KOPT-K1 (cell line): ENCODE measurements around the gene APELA.

Experiments
- H3K27ac ChIP-seq: fragments of 200-600 bp; sonication (generic); 2 replicates; pipeline ENCODE4 v1.5.1; 2016; ENCODE audit warnings: antibody characterized with exemption, mild to moderate bottlenecking, low read depth, low read length; ENCODE audit not compliant: poor library complexity, severe bottlenecking
- H3K36me3 ChIP-seq: fragments of 200-600 bp; sonication (generic); 2 replicates; pipeline ENCODE4 v1.5.1; 2017; ENCODE audit warnings: antibody characterized with exemption, mild to moderate bottlenecking, low read length, moderate library complexity; ENCODE audit not compliant: insufficient read depth
- H3K9me3 ChIP-seq: fragments of 200-600 bp; sonication (generic); 2 replicates; pipeline ENCODE4 v1.5.1; 2017; ENCODE audit warnings: antibody characterized with exemption, low read length, mild to moderate bottlenecking; ENCODE audit not compliant: insufficient read depth, poor library complexity, severe bottlenecking

The APELA gene

GRCh38 chr4:164937576-164938270 lies 60.7 kb downstream of the APELA start:
- H3K36me3 ChIP-seq = no peaks in the 10 kb centered on the region
- no peak overlapping the region for H3K27ac ChIP-seq
- H3K9me3 ChIP-seq = no peaks in the 10 kb centered on the region

- Histone ChIP-seq H3K36me3 (no peaks in the 10 kb centered on the region), H3K27ac (no peak overlapping the region), H3K9me3 (no peaks in the 10 kb centered on the region)
Observed at GRCh38 chr4:164943192-164943591, 66.2 kb downstream of the APELA start.

GRCh38 chr4:164945146-164945545 lies 68.2 kb downstream of the APELA start:
- H3K9me3 ChIP-seq = no peaks in the 10 kb centered on the region
- H3K36me3 ChIP-seq = no peaks in the 10 kb centered on the region
- H3K27ac ChIP-seq = no peak overlapping the region

GRCh38 chr4:164946810-164947209 lies 69.8 kb downstream of the APELA start:
- no peaks in the 10 kb centered on the region for H3K9me3 ChIP-seq
- no peak overlapping the region for H3K27ac ChIP-seq
- H3K36me3 ChIP-seq = no peaks in the 10 kb centered on the region
